ENCODE results near the gene PROM1. TPM values are rescaled to one million over a fixed set of nuclear protein-coding genes. Genes with fewer than 3 reads are reported as not detected.

Gene PROM1
- total and polyA plus RNA-seq, 2 donors (not counting 1 experiment from before 2014, with no cell fraction given): 0.10 to 0.17 TPM

DNA sequence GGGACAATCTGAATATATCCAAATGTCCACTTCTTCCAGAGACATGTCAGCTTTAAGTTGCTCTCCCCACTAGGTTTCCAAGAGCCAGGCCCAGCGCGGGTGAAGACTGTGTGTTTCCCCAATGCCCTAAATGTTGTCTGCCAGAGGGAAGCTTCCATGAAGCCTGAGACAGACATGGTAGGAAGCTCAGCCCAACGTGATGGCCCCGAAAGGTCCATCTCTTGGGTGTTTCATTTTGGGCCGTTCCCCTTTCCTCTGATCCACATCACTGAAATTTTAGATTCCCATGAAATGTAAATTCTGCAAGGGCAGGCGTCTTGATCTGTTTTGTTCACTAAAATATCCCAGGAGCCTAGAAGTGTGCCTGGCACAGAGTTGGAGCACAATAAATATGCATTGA, 25.4 kb upstream of the PROM1 start:
- no peak overlapping the region for H3K9ac ChIP-seq (ENCODE audit: insufficient read depth, low read length)
- H3K79me2 ChIP-seq (ENCODE audit: control insufficient read depth, insufficient read depth, low read length): no peaks in the 10 kb centered on the region
- H3K4me3 ChIP-seq (replicated peaks in 1 of 4; ENCODE audit: control extremely low read depth in 1 of 4, insufficient read depth in 1 of 4, low read depth in 3 of 4, low read length in 4 of 4): no peak overlapping the region
- no peaks in the 10 kb centered on the region for H4K20me1 ChIP-seq (ENCODE audit: control insufficient read depth, extremely low read depth, insufficient read depth, low read length)
- no peaks in the 10 kb centered on the region for H3K36me3 ChIP-seq (ENCODE audit: control insufficient read depth, insufficient read depth, low read length)
- H3K4me1 ChIP-seq (ENCODE audit: control insufficient read depth, extremely low read depth, insufficient read depth, low read length): no peaks in the 10 kb centered on the region
- TF ChIP-seq, protein P1, sequence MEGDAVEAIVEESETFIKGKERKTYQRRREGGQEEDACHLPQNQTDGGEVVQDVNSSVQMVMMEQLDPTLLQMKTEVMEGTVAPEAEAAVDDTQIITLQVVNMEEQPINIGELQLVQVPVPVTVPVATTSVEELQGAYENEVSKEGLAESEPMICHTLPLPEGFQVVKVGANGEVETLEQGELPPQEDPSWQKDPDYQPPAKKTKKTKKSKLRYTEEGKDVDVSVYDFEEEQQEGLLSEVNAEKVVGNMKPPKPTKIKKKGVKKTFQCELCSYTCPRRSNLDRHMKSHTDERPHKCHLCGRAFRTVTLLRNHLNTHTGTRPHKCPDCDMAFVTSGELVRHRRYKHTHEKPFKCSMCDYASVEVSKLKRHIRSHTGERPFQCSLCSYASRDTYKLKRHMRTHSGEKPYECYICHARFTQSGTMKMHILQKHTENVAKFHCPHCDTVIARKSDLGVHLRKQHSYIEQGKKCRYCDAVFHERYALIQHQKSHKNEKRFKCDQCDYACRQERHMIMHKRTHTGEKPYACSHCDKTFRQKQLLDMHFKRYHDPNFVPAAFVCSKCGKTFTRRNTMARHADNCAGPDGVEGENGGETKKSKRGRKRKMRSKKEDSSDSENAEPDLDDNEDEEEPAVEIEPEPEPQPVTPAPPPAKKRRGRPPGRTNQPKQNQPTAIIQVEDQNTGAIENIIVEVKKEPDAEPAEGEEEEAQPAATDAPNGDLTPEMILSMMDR (conservative IDR thresholded peaks at IDR 0.05 in 1 of 2, IDR thresholded peaks at IDR 0.05 in 1 of 2; ENCODE audit: low read depth in 1 of 2, low read length in 2 of 2): no peak
- TF ChIP-seq EZH2 (IDR thresholded peaks at IDR 0.05; ENCODE audit: low read length, missing control alignments): no peak
- H3K4me2 ChIP-seq (ENCODE audit: extremely low read depth, insufficient read depth, low read length): no peak overlapping the region
- no peaks in the 10 kb centered on the region for H3K9me3 ChIP-seq (ENCODE audit: control insufficient read depth, insufficient read depth, low read depth, low read length)
- no peak overlapping the region for H3K27ac ChIP-seq (ENCODE audit: insufficient read depth, low read length)
- no peaks in the 10 kb centered on the region for H3K27me3 ChIP-seq (ENCODE audit: control insufficient read depth, insufficient read depth, low read length)
- DNase-seq (ENCODE audit: low read depth in 2 of 2): no peak
- no peak overlapping the region for H2AFZ ChIP-seq (ENCODE audit: low read length)

DNA sequence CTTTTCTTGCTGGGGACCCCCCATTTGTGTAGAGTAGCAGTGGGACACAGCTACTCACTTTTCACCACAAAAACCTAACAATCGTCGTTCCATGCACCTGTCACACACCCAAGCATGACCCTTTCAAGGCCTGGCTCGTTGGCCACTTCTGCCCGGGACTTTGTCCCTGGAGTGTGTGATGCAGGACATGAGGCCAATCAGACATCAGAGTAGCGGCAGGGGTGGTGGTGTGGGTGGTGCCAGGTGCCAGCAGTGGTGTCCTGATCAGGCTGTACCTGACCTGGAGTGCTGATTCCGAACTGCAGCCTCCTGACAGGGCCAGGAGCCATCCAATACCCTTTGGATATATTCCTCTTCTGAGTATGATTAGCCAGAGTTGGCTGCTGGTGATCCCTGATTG, 23.1 kb upstream of the PROM1 start:
- H2AFZ ChIP-seq (ENCODE audit: low read length): no peak overlapping the region
- H3K4me1 ChIP-seq (ENCODE audit: control insufficient read depth, extremely low read depth, insufficient read depth, low read length): no peaks in the 10 kb centered on the region
- no peak for TF ChIP-seq EZH2 (IDR thresholded peaks at IDR 0.05; ENCODE audit: low read length, missing control alignments)
- TF ChIP-seq, protein P1 (conservative IDR thresholded peaks at IDR 0.05 in 1 of 2, IDR thresholded peaks at IDR 0.05 in 1 of 2; ENCODE audit: low read depth in 1 of 2, low read length in 2 of 2): no peak
- no peak overlapping the region for H3K27ac ChIP-seq (ENCODE audit: insufficient read depth, low read length)
- H3K9me3 ChIP-seq (ENCODE audit: control insufficient read depth, insufficient read depth, low read depth, low read length): no peaks in the 10 kb centered on the region
- H3K79me2 ChIP-seq (ENCODE audit: control insufficient read depth, insufficient read depth, low read length): no peaks in the 10 kb centered on the region
- H3K27me3 ChIP-seq (ENCODE audit: control insufficient read depth, insufficient read depth, low read length): no peaks in the 10 kb centered on the region
- H4K20me1 ChIP-seq (ENCODE audit: control insufficient read depth, extremely low read depth, insufficient read depth, low read length): no peaks in the 10 kb centered on the region
- no peaks in the 10 kb centered on the region for H3K36me3 ChIP-seq (ENCODE audit: control insufficient read depth, insufficient read depth, low read length)
- no peak for DNase-seq (ENCODE audit: low read depth in 2 of 2)
- no peak overlapping the region for H3K4me2 ChIP-seq (ENCODE audit: extremely low read depth, insufficient read depth, low read length)
- H3K4me3 ChIP-seq (replicated peaks in 1 of 4; ENCODE audit: control extremely low read depth in 1 of 4, insufficient read depth in 1 of 4, low read depth in 3 of 4, low read length in 4 of 4): no peak overlapping the region
- H3K9ac ChIP-seq (ENCODE audit: insufficient read depth, low read length): no peak overlapping the region

DNA sequence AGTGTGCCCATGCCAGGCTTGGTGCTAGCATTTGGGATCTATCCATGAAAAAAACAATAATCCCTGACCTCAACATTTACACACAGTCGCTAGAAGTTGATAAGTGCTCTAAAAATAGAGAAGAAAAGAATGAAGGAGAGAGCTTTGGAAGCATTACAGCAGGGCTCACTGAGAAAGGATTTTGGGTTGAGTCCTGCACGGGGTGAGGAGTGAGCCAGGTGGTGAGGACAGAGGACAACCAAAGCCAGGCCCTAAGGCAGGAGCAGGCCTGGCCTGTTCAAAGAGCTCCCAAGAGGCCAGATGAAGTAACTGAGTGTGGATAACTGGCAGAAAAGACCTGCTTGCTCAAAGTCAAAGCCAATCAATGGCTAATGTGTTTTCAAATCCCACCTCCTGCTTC, 20.7 kb upstream of the PROM1 start:
- TF ChIP-seq, protein P1 (conservative IDR thresholded peaks at IDR 0.05 in 1 of 2, IDR thresholded peaks at IDR 0.05 in 1 of 2; ENCODE audit: low read depth in 1 of 2, low read length in 2 of 2): no peak
- no peak for TF ChIP-seq EZH2 (IDR thresholded peaks at IDR 0.05; ENCODE audit: low read length, missing control alignments)
- no peaks in the 10 kb centered on the region for H3K27me3 ChIP-seq (ENCODE audit: control insufficient read depth, insufficient read depth, low read length)
- H2AFZ ChIP-seq (ENCODE audit: low read length): no peak overlapping the region
- H3K9me3 ChIP-seq (ENCODE audit: control insufficient read depth, insufficient read depth, low read depth, low read length): no peaks in the 10 kb centered on the region
- DNase-seq (ENCODE audit: low read depth in 2 of 2): no peak
- no peak overlapping the region for H3K9ac ChIP-seq (ENCODE audit: insufficient read depth, low read length)
- H3K36me3 ChIP-seq (ENCODE audit: control insufficient read depth, insufficient read depth, low read length): no peaks in the 10 kb centered on the region
- no peak overlapping the region for H3K4me2 ChIP-seq (ENCODE audit: extremely low read depth, insufficient read depth, low read length)
- H4K20me1 ChIP-seq (ENCODE audit: control insufficient read depth, extremely low read depth, insufficient read depth, low read length): no peaks in the 10 kb centered on the region
- no peak overlapping the region for H3K27ac ChIP-seq (ENCODE audit: insufficient read depth, low read length)
- H3K4me3 ChIP-seq (replicated peaks in 1 of 4; ENCODE audit: control extremely low read depth in 1 of 4, insufficient read depth in 1 of 4, low read depth in 3 of 4, low read length in 4 of 4): no peak overlapping the region
- no peaks in the 10 kb centered on the region for H3K4me1 ChIP-seq (ENCODE audit: control insufficient read depth, extremely low read depth, insufficient read depth, low read length)
- H3K79me2 ChIP-seq (ENCODE audit: control insufficient read depth, insufficient read depth, low read length): no peaks in the 10 kb centered on the region

Data from fibroblast of lung (primary cell).